HepG2 (cell line): ENCODE results near the gene ADGRL1. TPM values are rescaled to one million over a fixed set of nuclear protein-coding genes. Genes with fewer than 3 reads are reported as not detected.

Experiments
- AGO2 ChIP-seq: fragments of 200-400 bp; formaldehyde crosslinking; optimal IDR thresholded peaks from 2 replicates; pipeline ENCODE3; 2017; ENCODE audit warnings: mild to moderate bottlenecking, low read depth, low read length, moderate library complexity
- ISL2 ChIP-seq: sonication (generic); formaldehyde crosslinking; IDR thresholded peaks from 2 replicates; pipeline ENCODE4 v1.5.0; 2020; ENCODE audit warnings: missing genetic modification reagents
- MAF1 ChIP-seq: sonication (generic); formaldehyde crosslinking; IDR thresholded peaks from 2 replicates; pipeline ENCODE4 v1.5.0; 2020; ENCODE audit warnings: missing genetic modification reagents, borderline replicate concordance
- MTA3 ChIP-seq: sonication (generic); formaldehyde crosslinking; IDR thresholded peaks from 2 replicates; pipeline ENCODE4 v1.4.0; 2020; ENCODE audit warnings: missing genetic modification reagents
- NR2F6 ChIP-seq, 2 experiments: IDR thresholded peaks; 2 replicates each; pipeline ENCODE4 v1.6.1; 2016; ENCODE audit warnings: antibody characterized with exemption in 1 of 2, mild to moderate bottlenecking in 1 of 2
- RARA ChIP-seq: IDR thresholded peaks from 2 replicates; pipeline ENCODE4 v1.6.1; 2016; ENCODE audit warnings: missing genetic modification reagents, missing compliant biosample characterization
- RNF2 ChIP-seq: fragments of 450-650 bp; conservative IDR thresholded peaks from 2 replicates; pipeline ENCODE4 v1.6.1; 2016; ENCODE audit warnings: low read depth
- SALL1 ChIP-seq: sonication (generic); formaldehyde crosslinking; IDR thresholded peaks from 2 replicates; pipeline ENCODE4 v1.8.0; 2022; ENCODE audit warnings: mild to moderate bottlenecking, missing genetic modification reagents
- SAP130 ChIP-seq: IDR thresholded peaks from 2 replicates; pipeline ENCODE4 v1.6.1; 2016; ENCODE audit warnings: low read depth
- SMAD3 ChIP-seq: sonication (generic); formaldehyde crosslinking; IDR thresholded peaks from 2 replicates; pipeline ENCODE4 v1.4.0; 2020; ENCODE audit warnings: missing genetic modification reagents
- ZNF549 ChIP-seq: sonication (generic); formaldehyde crosslinking; IDR thresholded peaks from 2 replicates; pipeline ENCODE4 v1.5.0; 2020; ENCODE audit warnings: missing genetic modification reagents
- polyA plus RNA-seq, 8 experiments: library from polyadenylated mRNA; depleted of rRNA in 3 of 8; stranded (reverse) in 7 of 8; unstranded in 1 of 8; fragments of >200 nt; fragmentation: Illumina TruSeq in 4 of 8; extraction: Trizol in 4 of 8; gene quantifications; 2 replicates each; pipeline versions ENCODE4 v1.2.1 to v1.2.3, GENCODE V29; 2011 to 2016; ENCODE audit warnings: low read depth in 4 of 8, missing spikeins in 1 of 8, mixed read lengths in 1 of 8; ENCODE audit not compliant: insufficient read depth in 1 of 8
- total RNA-seq, 5 experiments: library from RNA; depleted of rRNA; stranded (reverse); fragments of >200 nt; fragmentation: Illumina TruSeq; extraction: Trizol; gene quantifications; 2 replicates each; pipeline ENCODE4 v1.2.3, GENCODE V29; 2016; ENCODE audit warnings: low read depth in 1 of 5
- TF ChIP-seq, protein P1 (sequence below): sonication (generic); formaldehyde crosslinking; IDR thresholded peaks from 2 replicates; pipeline ENCODE4 v1.4.0; 2020; ENCODE audit warnings: missing genetic modification reagents, borderline replicate concordance
- TF ChIP-seq, protein P2 (sequence below): sonication (generic); formaldehyde crosslinking; IDR thresholded peaks from 2 replicates; pipeline ENCODE4 v1.5.1; 2020; ENCODE audit warnings: mild to moderate bottlenecking, missing genetic modification reagents, moderate library complexity
- TF ChIP-seq, protein P3 (sequence below): sonication (generic); formaldehyde crosslinking; IDR thresholded peaks from 2 replicates; pipeline ENCODE4 v1.5.0; 2020; ENCODE audit warnings: mild to moderate bottlenecking, missing genetic modification reagents, borderline replicate concordance
- TF ChIP-seq, protein P4 (sequence below): sonication (generic); formaldehyde crosslinking; IDR thresholded peaks from 2 replicates; pipeline ENCODE4 v1.9.0; 2021; ENCODE audit warnings: missing genetic modification reagents, mild to moderate bottlenecking, borderline replicate concordance

ADGRL1 gene
- total and polyA plus RNA-seq, 2 of the 13 experiments (the other 11 are each of a cell fraction or from before 2014, with no cell fraction given) = 0.49 to 1.7 TPM

DNA sequence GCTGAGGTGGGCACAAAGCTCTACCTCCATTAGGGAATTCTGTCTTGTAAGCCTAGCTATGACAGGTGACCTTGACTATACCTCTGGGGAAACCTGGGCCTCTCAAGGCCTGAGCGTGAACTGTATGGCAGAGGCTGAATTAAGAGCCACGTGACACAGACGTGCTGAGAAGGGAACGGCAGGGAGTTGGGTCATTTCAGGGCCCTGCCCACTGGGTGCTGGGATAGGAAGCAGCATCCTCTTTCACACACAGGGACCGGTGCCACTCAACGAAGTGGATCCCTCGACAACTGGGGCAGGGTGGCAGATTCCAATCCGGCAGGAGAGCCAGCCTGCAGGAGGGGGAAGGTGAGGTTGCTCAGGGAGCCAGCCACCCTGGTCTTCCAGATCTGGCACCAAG lies 78.8 kb downstream of the ADGRL1 start (continued):
- TF ChIP-seq, protein P1, sequence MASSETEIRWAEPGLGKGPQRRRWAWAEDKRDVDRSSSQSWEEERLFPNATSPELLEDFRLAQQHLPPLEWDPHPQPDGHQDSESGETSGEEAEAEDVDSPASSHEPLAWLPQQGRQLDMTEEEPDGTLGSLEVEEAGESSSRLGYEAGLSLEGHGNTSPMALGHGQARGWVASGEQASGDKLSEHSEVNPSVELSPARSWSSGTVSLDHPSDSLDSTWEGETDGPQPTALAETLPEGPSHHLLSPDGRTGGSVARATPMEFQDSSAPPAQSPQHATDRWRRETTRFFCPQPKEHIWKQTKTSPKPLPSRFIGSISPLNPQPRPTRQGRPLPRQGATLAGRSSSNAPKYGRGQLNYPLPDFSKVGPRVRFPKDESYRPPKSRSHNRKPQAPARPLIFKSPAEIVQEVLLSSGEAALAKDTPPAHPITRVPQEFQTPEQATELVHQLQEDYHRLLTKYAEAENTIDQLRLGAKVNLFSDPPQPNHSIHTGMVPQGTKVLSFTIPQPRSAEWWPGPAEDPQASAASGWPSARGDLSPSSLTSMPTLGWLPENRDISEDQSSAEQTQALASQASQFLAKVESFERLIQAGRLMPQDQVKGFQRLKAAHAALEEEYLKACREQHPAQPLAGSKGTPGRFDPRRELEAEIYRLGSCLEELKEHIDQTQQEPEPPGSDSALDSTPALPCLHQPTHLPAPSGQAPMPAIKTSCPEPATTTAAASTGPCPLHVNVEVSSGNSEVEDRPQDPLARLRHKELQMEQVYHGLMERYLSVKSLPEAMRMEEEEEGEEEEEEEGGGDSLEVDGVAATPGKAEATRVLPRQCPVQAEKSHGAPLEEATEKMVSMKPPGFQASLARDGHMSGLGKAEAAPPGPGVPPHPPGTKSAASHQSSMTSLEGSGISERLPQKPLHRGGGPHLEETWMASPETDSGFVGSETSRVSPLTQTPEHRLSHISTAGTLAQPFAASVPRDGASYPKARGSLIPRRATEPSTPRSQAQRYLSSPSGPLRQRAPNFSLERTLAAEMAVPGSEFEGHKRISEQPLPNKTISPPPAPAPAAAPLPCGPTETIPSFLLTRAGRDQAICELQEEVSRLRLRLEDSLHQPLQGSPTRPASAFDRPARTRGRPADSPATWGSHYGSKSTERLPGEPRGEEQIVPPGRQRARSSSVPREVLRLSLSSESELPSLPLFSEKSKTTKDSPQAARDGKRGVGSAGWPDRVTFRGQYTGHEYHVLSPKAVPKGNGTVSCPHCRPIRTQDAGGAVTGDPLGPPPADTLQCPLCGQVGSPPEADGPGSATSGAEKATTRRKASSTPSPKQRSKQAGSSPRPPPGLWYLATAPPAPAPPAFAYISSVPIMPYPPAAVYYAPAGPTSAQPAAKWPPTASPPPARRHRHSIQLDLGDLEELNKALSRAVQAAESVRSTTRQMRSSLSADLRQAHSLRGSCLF (CRISPR knock-in tag) = no peak
- TF ChIP-seq MTA3 (CRISPR knock-in tag) (no peak), ZNF549 (CRISPR knock-in tag) (no peak), RARA (CRISPR knock-in tag) (peak; percentile 58; the same call in 1 of the 2 replicates), ISL2 (CRISPR knock-in tag) (no peak), MAF1 (no peak), SALL1 (peak; percentile 23; the same call in 1 of the 2 replicates), NR2F6 (IDR thresholded peaks at IDR 0.05) (no peak), NR2F6 (CRISPR knock-in tag; IDR thresholded peaks at IDR 0.05) (0 out of 2 replicates have a peak, but pooled peaks have one; percentile 9), SMAD3 (CRISPR knock-in tag) (no peak), RNF2 (no peak), AGO2 (peak; percentile 46), SAP130 (CRISPR knock-in tag) (0 out of 2 replicates have a peak, but pooled peaks have one; percentile 26)
- TF ChIP-seq, protein P2, sequence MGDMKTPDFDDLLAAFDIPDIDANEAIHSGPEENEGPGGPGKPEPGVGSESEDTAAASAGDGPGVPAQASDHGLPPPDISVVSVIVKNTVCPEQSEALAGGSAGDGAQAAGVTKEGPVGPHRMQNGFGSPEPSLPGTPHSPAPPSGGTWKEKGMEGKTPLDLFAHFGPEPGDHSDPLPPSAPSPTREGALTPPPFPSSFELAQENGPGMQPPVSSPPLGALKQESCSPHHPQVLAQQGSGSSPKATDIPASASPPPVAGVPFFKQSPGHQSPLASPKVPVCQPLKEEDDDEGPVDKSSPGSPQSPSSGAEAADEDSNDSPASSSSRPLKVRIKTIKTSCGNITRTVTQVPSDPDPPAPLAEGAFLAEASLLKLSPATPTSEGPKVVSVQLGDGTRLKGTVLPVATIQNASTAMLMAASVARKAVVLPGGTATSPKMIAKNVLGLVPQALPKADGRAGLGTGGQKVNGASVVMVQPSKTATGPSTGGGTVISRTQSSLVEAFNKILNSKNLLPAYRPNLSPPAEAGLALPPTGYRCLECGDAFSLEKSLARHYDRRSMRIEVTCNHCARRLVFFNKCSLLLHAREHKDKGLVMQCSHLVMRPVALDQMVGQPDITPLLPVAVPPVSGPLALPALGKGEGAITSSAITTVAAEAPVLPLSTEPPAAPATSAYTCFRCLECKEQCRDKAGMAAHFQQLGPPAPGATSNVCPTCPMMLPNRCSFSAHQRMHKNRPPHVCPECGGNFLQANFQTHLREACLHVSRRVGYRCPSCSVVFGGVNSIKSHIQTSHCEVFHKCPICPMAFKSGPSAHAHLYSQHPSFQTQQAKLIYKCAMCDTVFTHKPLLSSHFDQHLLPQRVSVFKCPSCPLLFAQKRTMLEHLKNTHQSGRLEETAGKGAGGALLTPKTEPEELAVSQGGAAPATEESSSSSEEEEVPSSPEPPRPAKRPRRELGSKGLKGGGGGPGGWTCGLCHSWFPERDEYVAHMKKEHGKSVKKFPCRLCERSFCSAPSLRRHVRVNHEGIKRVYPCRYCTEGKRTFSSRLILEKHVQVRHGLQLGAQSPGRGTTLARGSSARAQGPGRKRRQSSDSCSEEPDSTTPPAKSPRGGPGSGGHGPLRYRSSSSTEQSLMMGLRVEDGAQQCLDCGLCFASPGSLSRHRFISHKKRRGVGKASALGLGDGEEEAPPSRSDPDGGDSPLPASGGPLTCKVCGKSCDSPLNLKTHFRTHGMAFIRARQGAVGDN (CRISPR knock-in tag) = peak; percentile 58
- TF ChIP-seq, protein P3, sequence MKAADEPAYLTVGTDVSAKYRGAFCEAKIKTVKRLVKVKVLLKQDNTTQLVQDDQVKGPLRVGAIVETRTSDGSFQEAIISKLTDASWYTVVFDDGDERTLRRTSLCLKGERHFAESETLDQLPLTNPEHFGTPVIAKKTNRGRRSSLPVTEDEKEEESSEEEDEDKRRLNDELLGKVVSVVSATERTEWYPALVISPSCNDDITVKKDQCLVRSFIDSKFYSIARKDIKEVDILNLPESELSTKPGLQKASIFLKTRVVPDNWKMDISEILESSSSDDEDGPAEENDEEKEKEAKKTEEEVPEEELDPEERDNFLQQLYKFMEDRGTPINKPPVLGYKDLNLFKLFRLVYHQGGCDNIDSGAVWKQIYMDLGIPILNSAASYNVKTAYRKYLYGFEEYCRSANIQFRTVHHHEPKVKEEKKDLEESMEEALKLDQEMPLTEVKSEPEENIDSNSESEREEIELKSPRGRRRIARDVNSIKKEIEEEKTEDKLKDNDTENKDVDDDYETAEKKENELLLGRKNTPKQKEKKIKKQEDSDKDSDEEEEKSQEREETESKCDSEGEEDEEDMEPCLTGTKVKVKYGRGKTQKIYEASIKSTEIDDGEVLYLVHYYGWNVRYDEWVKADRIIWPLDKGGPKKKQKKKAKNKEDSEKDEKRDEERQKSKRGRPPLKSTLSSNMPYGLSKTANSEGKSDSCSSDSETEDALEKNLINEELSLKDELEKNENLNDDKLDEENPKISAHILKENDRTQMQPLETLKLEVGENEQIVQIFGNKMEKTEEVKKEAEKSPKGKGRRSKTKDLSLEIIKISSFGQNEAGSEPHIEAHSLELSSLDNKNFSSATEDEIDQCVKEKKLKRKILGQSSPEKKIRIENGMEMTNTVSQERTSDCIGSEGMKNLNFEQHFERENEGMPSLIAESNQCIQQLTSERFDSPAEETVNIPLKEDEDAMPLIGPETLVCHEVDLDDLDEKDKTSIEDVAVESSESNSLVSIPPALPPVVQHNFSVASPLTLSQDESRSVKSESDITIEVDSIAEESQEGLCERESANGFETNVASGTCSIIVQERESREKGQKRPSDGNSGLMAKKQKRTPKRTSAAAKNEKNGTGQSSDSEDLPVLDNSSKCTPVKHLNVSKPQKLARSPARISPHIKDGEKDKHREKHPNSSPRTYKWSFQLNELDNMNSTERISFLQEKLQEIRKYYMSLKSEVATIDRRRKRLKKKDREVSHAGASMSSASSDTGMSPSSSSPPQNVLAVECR (CRISPR knock-in tag) = no peak
- TF ChIP-seq, protein P4, sequence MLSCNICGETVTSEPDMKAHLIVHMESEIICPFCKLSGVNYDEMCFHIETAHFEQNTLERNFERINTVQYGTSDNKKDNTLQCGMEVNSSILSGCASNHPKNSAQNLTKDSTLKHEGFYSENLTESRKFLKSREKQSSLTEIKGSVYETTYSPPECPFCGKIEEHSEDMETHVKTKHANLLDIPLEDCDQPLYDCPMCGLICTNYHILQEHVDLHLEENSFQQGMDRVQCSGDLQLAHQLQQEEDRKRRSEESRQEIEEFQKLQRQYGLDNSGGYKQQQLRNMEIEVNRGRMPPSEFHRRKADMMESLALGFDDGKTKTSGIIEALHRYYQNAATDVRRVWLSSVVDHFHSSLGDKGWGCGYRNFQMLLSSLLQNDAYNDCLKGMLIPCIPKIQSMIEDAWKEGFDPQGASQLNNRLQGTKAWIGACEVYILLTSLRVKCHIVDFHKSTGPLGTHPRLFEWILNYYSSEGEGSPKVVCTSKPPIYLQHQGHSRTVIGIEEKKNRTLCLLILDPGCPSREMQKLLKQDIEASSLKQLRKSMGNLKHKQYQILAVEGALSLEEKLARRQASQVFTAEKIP (CRISPR knock-in tag) = no peak
